ENCODE data around the gene CCNL2. TPM values are rescaled to one million over a fixed set of nuclear protein-coding genes. Genes with fewer than 3 reads are reported as not detected.
"Not testable (repeated sequence)": the region's sequence is repeated elsewhere in the genome, so short reads cannot be mapped to it uniquely, and the experiment has no call there.

Gene CCNL2
- total RNA-seq, 1 experiment from 2014 or later: 206 TPM

GRCh38 chr1:1403653-1404052, 4.5 kb upstream of the CCNL2 start:
- peaks cover 18% of the 10 kb centered on the region for H3K4me1 ChIP-seq (ENCODE audit: insufficient read depth, low read length, poor library complexity, severe bottlenecking)
- intact Hi-C loops (cut with micrococcal nuclease; ENCODE audit: unreplicated experiment): no loop called here
- H3K9me3 ChIP-seq (ENCODE audit: low read depth, low read length, poor library complexity, severe bottlenecking): no peaks in the 10 kb centered on the region
- no peak for DNase-seq (ENCODE audit: low spot score)
- ChIA-PET POLR2A (ENCODE audit: low non-redundant PET) (no interaction called here), CTCF (no interaction called here)
- BruUV-seq (replicated peaks): no TSS peak
- no peak overlapping the region for H3K4me3 ChIP-seq (ENCODE audit: low read depth, low read length, poor library complexity, severe bottlenecking)
- TF ChIP-seq CTCF (conservative IDR thresholded peaks at IDR 0.05; ENCODE audit: low read depth, low read length) (no peak), EZH2 (IDR thresholded peaks at IDR 0.05; ENCODE audit: borderline replicate concordance, low read depth, low read length, poor library complexity, severe bottlenecking) (no peak)
- H3K27ac ChIP-seq (ENCODE audit: low read depth, low read length, poor library complexity, severe bottlenecking): peak overlapping the region; percentile 14
- no peaks in the 10 kb centered on the region for H3K27me3 ChIP-seq (replicated peaks; ENCODE audit: insufficient read depth, low read depth, low read length, poor library complexity)
- H3K36me3 ChIP-seq (ENCODE audit: insufficient read depth, low read length, poor library complexity, severe bottlenecking): peaks cover 51% of the 10 kb centered on the region

- CTCF ChIA-PET: interaction anchor here (0.7 to 1.0 kb wide), 2 partner anchors 25 to 33 kb away, joined by 3 to 4 read pairs; no protein-coding TSS in a partner anchor
- H3K27ac ChIP-seq (ENCODE audit: low read depth, low read length, poor library complexity, severe bottlenecking); intact Hi-C loops (cut with micrococcal nuclease; ENCODE audit: unreplicated experiment); H3K9me3 ChIP-seq (ENCODE audit: low read depth, low read length, poor library complexity, severe bottlenecking); BruUV-seq (replicated peaks); DNase-seq (ENCODE audit: low spot score); POLR2A ChIA-PET (ENCODE audit: low non-redundant PET); H3K4me3 ChIP-seq (ENCODE audit: low read depth, low read length, poor library complexity, severe bottlenecking); H3K27me3 ChIP-seq (replicated peaks; ENCODE audit: insufficient read depth, low read depth, low read length, poor library complexity): not testable (repeated sequence)
- Histone ChIP-seq H3K4me1 (ENCODE audit: insufficient read depth, low read length, poor library complexity, severe bottlenecking) (peaks cover 14% of the 10 kb centered on the region), H3K36me3 (ENCODE audit: insufficient read depth, low read length, poor library complexity, severe bottlenecking) (peaks cover 50% of the 10 kb centered on the region)
Observed at GRCh38 chr1:1402901-1403392, 3.8 kb upstream of the CCNL2 start.

- Histone ChIP-seq H3K27ac (ENCODE audit: low read depth, low read length, poor library complexity, severe bottlenecking) (no peak overlapping the region), H3K4me3 (ENCODE audit: low read depth, low read length, poor library complexity, severe bottlenecking) (no peak overlapping the region), H3K4me1 (ENCODE audit: insufficient read depth, low read length, poor library complexity, severe bottlenecking) (peaks cover 19% of the 10 kb centered on the region), H3K27me3 (replicated peaks; ENCODE audit: insufficient read depth, low read depth, low read length, poor library complexity) (no peaks in the 10 kb centered on the region), H3K9me3 (ENCODE audit: low read depth, low read length, poor library complexity, severe bottlenecking) (no peaks in the 10 kb centered on the region), H3K36me3 (ENCODE audit: insufficient read depth, low read length, poor library complexity, severe bottlenecking) (peaks cover 57% of the 10 kb centered on the region)
- POLR2A ChIA-PET (ENCODE audit: low non-redundant PET): interaction anchor here (0.6 kb wide), 1 partner anchor 463 kb away, joined by 3 read pairs; no protein-coding TSS in a partner anchor
- TF ChIP-seq EZH2 (IDR thresholded peaks at IDR 0.05; ENCODE audit: borderline replicate concordance, low read depth, low read length, poor library complexity, severe bottlenecking) (no peak), CTCF (conservative IDR thresholded peaks at IDR 0.05; ENCODE audit: low read depth, low read length) (peak; percentile 75)
- CTCF ChIA-PET: interaction anchor here (0.7 to 1.0 kb wide), 2 partner anchors 24 to 33 kb away, joined by 3 to 4 read pairs; no protein-coding TSS in a partner anchor
- intact Hi-C loops (cut with micrococcal nuclease; ENCODE audit: unreplicated experiment): no loop called here
- peak; percentile 76 for DNase-seq (ENCODE audit: low spot score)
- BruUV-seq (replicated peaks): no TSS peak
Observed at GRCh38 chr1:1402072-1402900, 3.2 kb upstream of the CCNL2 start.
